ENCODE data around the gene SPAG9.
"Not testable (repeated sequence)": the region's sequence is repeated elsewhere in the genome, so short reads cannot be mapped to it uniquely, and the experiment has no call there.

Gene SPAG9

GRCh38 chr17:50953831-50954601, 166.7 kb downstream of the SPAG9 start:
- peak in 1 of 2 experiments; percentile 40 for DNase-seq (ENCODE audit: low read depth in 2 of 2)

GRCh38 chr17:50953518-50953830, 167.2 kb downstream of the SPAG9 start:
- no peak for DNase-seq (ENCODE audit: low read depth in 2 of 2)

- DNase-seq (ENCODE audit: low read depth in 2 of 2): no peak
Measured at GRCh38 chr17:50952889-50953288, 167.8 kb downstream of the SPAG9 start.

DNA sequence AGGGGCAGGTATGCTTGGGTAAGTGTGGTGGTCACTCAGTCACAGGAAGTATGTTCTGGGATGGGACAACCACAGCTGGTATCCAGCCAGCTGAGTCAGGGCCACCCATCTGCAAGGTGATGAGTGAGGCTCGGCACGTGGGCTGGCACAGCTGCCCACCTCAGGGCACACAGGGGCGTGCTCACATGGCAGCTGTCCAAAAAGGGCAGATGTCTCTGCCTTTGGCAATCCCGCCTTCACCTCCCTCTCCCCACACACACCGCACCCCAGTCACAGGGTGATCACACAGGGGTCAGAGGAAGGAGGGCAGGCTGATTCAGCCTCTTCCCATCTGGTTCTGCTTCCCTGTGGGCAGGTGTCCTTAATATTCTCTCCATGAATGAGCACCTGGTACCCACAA, 168.7 kb downstream of the SPAG9 start:
- no peak for DNase-seq (ENCODE audit: low read depth in 2 of 2)

- DNase-seq (ENCODE audit: low read depth in 2 of 2): peak; percentile 68 to 77
Measured at GRCh38 chr17:50949989-50950877, 170.4 kb downstream of the SPAG9 start.

DNA sequence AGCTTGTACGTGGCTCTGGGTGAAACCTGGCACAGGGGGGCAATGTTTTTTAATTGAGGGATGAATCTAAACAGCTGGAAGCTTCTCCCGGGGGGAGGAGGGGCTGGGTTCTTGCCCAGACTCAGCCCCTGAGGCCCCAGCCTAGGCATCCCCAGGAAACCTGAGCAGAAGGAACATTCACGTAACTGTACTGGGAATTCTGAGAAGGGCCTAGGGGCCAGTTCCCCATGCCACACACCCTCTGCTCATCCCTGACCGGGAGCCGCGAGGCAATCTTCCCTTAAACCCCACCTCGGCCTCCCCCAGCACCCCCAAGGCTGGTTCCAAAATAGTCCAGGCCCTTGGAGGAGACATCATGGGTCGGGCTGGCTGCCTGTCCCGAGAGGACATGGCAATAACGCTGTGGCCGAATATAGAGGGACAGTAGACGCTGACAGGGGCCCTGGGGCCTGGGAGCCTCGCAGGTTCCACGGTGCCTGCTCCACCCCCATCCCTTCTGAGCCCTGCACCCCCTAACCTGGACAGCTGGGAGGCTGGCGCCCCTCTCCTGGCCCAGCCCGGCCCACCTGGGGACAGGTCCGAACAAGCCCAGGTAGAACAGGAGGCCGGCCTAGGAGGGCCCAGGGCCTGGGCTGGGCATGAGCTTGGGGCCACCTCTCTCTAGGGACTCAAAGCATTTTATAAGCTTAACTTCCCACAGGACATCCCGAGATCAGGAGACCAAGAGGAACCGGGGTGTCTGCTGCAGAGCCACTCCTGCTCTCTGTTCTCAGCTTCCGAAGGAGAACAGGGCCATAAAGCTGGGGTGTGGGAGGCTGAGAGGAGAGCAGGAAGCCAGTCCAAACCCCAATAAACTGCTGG, 171.3 kb downstream of the SPAG9 start:
- no peak for DNase-seq (ENCODE audit: low read depth in 2 of 2)

GRCh38 chr17:50948711-50949110, 172.0 kb downstream of the SPAG9 start:
- no peak for DNase-seq (ENCODE audit: low read depth in 2 of 2)

- no peak for DNase-seq (ENCODE audit: low read depth in 2 of 2)
Measured at GRCh38 chr17:50947782-50948543, 172.7 kb downstream of the SPAG9 start.

DNA sequence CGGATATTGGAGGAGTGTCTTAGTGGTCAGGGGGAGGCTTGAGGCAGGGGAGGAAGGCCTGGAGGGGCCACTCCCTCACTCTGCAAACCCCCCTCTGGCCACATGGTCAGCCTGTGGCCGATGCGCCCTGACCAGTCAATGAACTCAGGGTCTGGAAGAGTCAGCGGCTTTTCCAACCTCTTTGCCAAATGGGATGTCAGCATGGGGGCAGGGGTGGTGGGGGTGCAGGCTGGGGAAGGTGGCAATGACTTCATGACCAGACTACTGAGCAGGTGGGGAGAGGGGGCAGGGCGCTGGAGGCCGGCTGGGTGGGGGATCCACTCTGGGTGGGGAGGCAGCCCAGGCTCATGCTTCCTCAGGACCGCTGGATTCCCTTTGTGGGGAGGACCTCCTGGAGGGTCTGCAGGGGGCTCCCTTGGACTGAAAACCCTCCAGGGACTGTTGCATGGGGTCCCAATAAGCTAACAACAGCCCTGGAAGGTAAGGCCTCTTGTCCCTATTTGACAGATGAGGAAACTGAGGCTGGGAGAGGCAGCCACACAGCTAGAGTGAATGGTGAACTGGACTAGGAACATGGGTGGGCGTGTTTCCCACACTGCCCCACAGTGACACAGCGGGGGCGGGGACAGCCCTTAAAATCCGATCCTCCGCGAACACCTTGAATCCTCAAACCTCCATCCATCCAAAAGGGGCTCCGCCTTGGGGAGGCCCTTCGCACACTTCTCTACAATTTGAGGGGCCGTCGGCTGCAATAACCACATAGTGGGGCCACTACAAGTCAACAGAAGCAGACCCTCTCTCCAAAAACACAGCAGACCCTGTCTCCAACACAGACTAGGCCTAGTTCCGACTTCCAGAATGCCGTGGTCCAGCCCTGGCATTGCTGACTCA, 173.5 kb downstream of the SPAG9 start:
- no peak for DNase-seq (ENCODE audit: low read depth in 2 of 2)

GRCh38 chr17:50946223-50946890, 174.3 kb downstream of the SPAG9 start:
- DNase-seq (ENCODE audit: low read depth in 2 of 2): no peak

GRCh38 chr17:50945779-50946222, 174.9 kb downstream of the SPAG9 start:
- no peak for DNase-seq (ENCODE audit: low read depth in 2 of 2)

- DNase-seq (ENCODE audit: low read depth in 2 of 2): no peak
Measured at GRCh38 chr17:50944902-50945720, 175.6 kb downstream of the SPAG9 start.

GRCh38 chr17:50944054-50944901, 176.4 kb downstream of the SPAG9 start:
- DNase-seq (ENCODE audit: low read depth in 2 of 2): no peak

DNA sequence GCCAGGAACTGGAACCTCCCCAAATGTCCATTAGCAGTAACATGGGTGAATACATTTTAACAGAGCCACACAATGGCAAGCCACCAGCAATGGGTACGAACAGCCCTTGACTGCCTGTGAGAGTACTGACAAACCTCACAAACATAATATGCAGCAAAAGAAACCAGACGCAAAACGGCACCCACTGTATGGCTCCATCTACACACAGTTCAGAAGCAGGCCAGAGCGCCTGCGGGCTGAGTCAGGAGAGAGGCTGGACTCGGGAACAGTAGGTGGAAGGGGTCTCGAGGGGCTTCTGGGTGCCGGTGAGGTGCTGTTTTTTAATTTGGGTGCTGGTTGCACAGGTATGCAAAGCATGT, 177.1 kb downstream of the SPAG9 start:
- DNase-seq (ENCODE audit: low read depth in 2 of 2): no peak

- not testable (repeated sequence) for DNase-seq (ENCODE audit: low read depth in 2 of 2)
Measured at GRCh38 chr17:50941676-50942048, 179.0 kb downstream of the SPAG9 start.

DNA sequence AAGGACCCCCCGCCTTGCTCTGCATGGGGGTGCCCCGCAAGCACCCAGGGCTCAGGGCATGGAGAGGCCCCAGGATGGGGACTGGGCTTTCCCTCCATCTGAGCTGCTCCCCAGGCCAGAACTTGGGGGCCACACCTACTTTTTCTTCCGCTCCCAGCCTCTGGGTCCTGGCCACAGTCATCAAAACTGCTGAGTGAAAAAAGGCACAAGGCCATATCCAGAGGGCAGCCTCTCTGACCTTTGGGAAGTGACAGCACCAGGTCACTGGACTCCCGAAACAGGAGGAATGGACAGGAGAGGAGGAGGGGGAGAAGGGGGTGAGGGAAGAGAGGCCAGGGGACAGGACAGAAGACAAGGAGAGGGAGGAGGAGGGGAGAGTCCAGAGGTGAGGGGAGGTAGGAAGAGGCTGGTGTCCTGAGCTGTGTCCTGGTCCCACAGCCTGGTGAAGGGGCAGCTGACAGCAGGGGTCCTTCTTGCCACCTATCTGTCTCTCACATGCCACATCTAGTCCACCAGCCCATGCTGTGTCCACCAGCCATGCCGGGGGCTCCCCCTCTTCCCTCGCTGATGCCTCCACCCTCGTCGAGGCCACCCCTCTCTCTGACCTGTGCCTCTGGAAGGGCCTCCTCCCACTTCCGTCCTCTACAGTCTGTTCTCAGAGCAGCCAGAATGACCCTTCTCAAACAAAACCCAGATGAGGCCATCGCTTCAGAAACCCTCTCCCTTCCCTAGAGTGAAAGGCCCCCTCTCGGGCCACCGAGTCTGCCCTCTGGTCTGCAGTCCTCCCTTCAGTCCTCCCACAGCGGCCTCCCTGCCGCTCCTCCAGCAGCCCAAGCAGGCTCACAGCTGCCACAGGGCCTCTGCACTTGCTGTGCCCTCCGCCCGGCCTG, 180.6 kb downstream of the SPAG9 start:
- DNase-seq (ENCODE audit: low read depth in 2 of 2): no peak

GRCh38 chr17:50939542-50939794, 181.2 kb downstream of the SPAG9 start:
- DNase-seq (ENCODE audit: low read depth in 2 of 2): no peak

Measured in fibroblast of skin of left quadriceps (primary cell).